OCI-LY7 (cell line): ENCODE data around the gene TSHZ3. TPM values are rescaled to one million over a fixed set of nuclear protein-coding genes. Genes with fewer than 3 reads are reported as not detected.

Experiments used
- BruUV-seq: library from RNA; stranded (reverse); fragments of 400-500 nt; replicated peaks from 2 replicates; lab custom pipeline; 2021; lab: Mats Ljungman, UMichigan
- CTCF ChIA-PET: fragments of 300-600 bp; sonication (Branson Sonifier 250); formaldehyde crosslinking; loops from one replicate; lab custom pipeline; 2022; ENCODE audit warnings: antibody characterized with exemption; ENCODE audit not compliant: unreplicated experiment; lab: Charles Lee
- POLR2A ChIA-PET: fragments of 300-600 bp; sonication (Branson Sonifier 250); formaldehyde crosslinking; loops from one replicate; lab custom pipeline; 2022; ENCODE audit warnings: antibody characterized with exemption; lab: Charles Lee
- DNase-seq: peaks from one replicate; pipeline ENCODE4 v3.0.0-alpha.2; 2015; ENCODE audit warnings: low spot score
- H2AFZ ChIP-seq: fragments of 200-600 bp; sonication (generic), shearing (Covaris generic); 2 replicates; pipeline ENCODE4 v1.6.1; 2014; ENCODE audit warnings: mild to moderate bottlenecking, antibody characterized with exemption, low read length, moderate library complexity
- H3K27ac ChIP-seq: fragments of 200-600 bp; sonication (generic); 2 replicates; pipeline ENCODE4 v1.5.1; 2014; ENCODE audit warnings: mixed run types, low read depth, mild to moderate bottlenecking, moderate library complexity, low read length, inconsistent platforms; ENCODE audit not compliant: poor library complexity, severe bottlenecking
- H3K36me3 ChIP-seq: fragments of 200-600 bp; sonication (generic); 2 replicates; pipeline ENCODE4 v1.6.1; 2014; ENCODE audit warnings: mild to moderate bottlenecking, antibody characterized with exemption, low read length, moderate library complexity, mixed read lengths; ENCODE audit not compliant: insufficient read depth
- H3K4me1 ChIP-seq: fragments of 200-600 bp; sonication (generic); 2 replicates; pipeline ENCODE4 v1.5.1; 2014; ENCODE audit warnings: mild to moderate bottlenecking, low read length; ENCODE audit not compliant: insufficient read depth, poor library complexity, severe bottlenecking
- H3K4me2 ChIP-seq: fragments of 200-600 bp; sonication (generic); 2 replicates; pipeline ENCODE4 v1.6.1; 2014; ENCODE audit warnings: mild to moderate bottlenecking, low read length
- H3K4me3 ChIP-seq: fragments of 200-600 bp; sonication (generic); 2 replicates; pipeline ENCODE4 v1.5.1; 2014; ENCODE audit warnings: mild to moderate bottlenecking, low read depth, low read length; ENCODE audit not compliant: poor library complexity, severe bottlenecking
- H3K79me2 ChIP-seq: fragments of 200-600 bp; sonication (generic); 2 replicates; pipeline ENCODE4 v1.6.1; 2016; ENCODE audit warnings: low read depth, mild to moderate bottlenecking, low read length, moderate library complexity, mixed read lengths; ENCODE audit not compliant: insufficient read depth
- H3K9me2 ChIP-seq: fragments of 200-600 bp; sonication (generic); 2 replicates; pipeline ENCODE4 v1.6.1; 2016; ENCODE audit warnings: mild to moderate bottlenecking, low read length, mixed read lengths; ENCODE audit not compliant: insufficient read depth
- H3K9me3 ChIP-seq: fragments of 200-600 bp; sonication (generic); 2 replicates; pipeline ENCODE4 v1.6.1; 2014; ENCODE audit warnings: mild to moderate bottlenecking, mixed run types, low read length, mixed read lengths
- H4K20me1 ChIP-seq: fragments of 200-600 bp; sonication (generic); 2 replicates; pipeline ENCODE4 v1.6.1; 2014; ENCODE audit warnings: mild to moderate bottlenecking, antibody characterized with exemption, low read length, moderate library complexity, mixed read lengths; ENCODE audit not compliant: insufficient read depth
- CTCF ChIP-seq: fragments of 200-600 bp; sonication (generic); conservative IDR thresholded peaks from 2 replicates; pipeline ENCODE4 v1.5.1; 2014; ENCODE audit warnings: mild to moderate bottlenecking, antibody characterized with exemption, low read length, moderate library complexity, mixed read lengths
- EZH2phosphoT487 ChIP-seq: fragments of 200-600 bp; sonication (generic); IDR thresholded peaks from 2 replicates; pipeline ENCODE4 v1.6.1; 2018; ENCODE audit warnings: low read depth, borderline replicate concordance, mild to moderate bottlenecking, mixed run types, antibody characterized with exemption, low read length, moderate library complexity, mixed read lengths
- intact Hi-C: fragments of 100-400 bp; cut with micrococcal nuclease; formaldehyde crosslinking; loops from one replicate; pipeline ENCODE4 v1.10.0; 2022; ENCODE audit not compliant: unreplicated experiment
- total RNA-seq, 2 experiments: library from RNA; depleted of rRNA in 1 of 2; stranded (reverse); fragments of >200 nt in 1 of 2; shearing (Covaris generic) in 1 of 2; gene quantifications; 2 replicates each; pipeline ENCODE4 v1.2.3, GENCODE V29; 2014 to 2022

Gene TSHZ3
- total RNA-seq, 2 experiments from 2014 or later = not detected

GRCh38 chr19:31314849-31315629, 34.2 kb downstream of the TSHZ3 start:
- Histone ChIP-seq H3K27ac (no peak overlapping the region), H3K4me1 (no peaks in the 10 kb centered on the region), H3K79me2 (no peaks in the 10 kb centered on the region), H3K9me3 (no peaks in the 10 kb centered on the region), H2AFZ (no peak overlapping the region), H3K4me3 (no peak overlapping the region), H3K36me3 (no peaks in the 10 kb centered on the region), H3K4me2 (no peak overlapping the region), H3K9me2 (no peaks in the 10 kb centered on the region), H4K20me1 (no peaks in the 10 kb centered on the region)
- no peak for TF ChIP-seq CTCF
- no peak for TF ChIP-seq EZH2phosphoT487
- POLR2A ChIA-PET = interaction anchor here (0.6 kb wide), 1 partner anchor 1688 kb away, joined by 4 read pairs; no protein-coding TSS in a partner anchor
- no TSS peak for BruUV-seq
- intact Hi-C loops = no loop called here
- DNase-seq = no peak
- CTCF ChIA-PET = interaction anchor here (0.5 kb wide), 1 partner anchor 52 kb away, joined by 4 read pairs; no protein-coding TSS in a partner anchor

DNA sequence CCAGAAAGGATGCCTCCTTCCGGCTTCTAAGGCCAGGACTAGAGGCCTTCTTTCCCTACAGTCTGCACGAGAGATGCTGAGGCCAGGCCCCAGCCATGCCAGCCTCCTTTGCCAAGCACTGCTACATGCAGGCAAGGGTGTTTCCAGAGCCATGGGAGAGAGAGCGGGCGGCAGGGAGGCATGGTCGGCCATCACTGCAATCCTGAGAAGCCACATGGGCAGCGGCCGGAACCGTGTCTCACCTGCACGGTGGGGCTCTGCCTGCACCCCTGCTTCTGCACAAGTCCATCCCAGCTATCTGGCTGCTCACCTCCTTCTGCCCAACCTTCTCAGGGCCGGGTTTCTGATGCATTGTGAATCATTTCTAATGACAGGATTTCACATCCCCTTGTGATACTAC, 35.1 kb downstream of the TSHZ3 start:
- no peak for DNase-seq
- no TSS peak for BruUV-seq
- H2AFZ ChIP-seq = no peak overlapping the region
- intact Hi-C loops = no loop called here
- TF ChIP-seq EZH2phosphoT487 (no peak), CTCF (no peak)
- H3K4me1 ChIP-seq = no peaks in the 10 kb centered on the region
- H3K4me3 ChIP-seq = no peak overlapping the region
- CTCF ChIA-PET = no interaction called here
- POLR2A ChIA-PET = no interaction called here
- H3K27ac ChIP-seq = no peak overlapping the region
- no peaks in the 10 kb centered on the region for H3K9me3 ChIP-seq
- H3K4me2 ChIP-seq = no peak overlapping the region
- no peaks in the 10 kb centered on the region for H3K36me3 ChIP-seq
- no peaks in the 10 kb centered on the region for H3K9me2 ChIP-seq
- H4K20me1 ChIP-seq = no peaks in the 10 kb centered on the region
- H3K79me2 ChIP-seq = no peaks in the 10 kb centered on the region

DNA sequence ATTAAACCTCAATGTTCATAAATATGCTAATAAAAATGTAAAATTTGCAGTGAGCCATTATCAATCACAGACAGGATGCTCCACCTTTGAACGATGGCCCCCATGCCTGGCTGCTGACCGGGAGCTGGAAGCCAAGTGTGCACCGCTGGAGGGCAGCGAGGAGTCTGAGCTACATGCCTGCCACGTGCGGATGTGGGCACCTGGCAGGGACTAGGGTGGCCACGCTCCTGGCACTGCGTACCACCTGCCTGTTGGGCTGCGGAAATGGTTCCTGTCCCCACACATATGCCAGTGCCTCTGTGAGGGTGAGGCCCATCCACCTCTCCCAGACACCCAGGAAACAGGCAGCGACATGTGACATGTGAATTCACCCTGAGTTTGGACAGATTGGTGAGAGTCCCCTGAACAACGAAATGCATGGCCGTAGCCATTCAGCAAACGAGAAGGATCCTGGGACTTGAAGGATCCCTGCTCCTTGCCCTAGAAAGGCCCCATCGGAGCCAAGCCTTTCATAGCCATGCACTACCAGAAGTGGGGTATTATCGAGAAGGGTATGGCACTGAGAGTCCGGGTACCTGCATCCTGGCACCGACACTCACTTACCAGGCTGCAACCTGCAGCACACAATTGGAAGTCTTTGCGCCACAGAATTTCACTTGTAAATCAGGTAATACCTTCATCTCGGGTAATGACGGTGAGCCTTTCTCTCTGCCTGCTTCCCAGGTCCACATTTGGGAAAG, 35.8 kb downstream of the TSHZ3 start:
- Histone ChIP-seq H3K79me2 (no peaks in the 10 kb centered on the region), H3K9me3 (no peaks in the 10 kb centered on the region), H3K9me2 (no peaks in the 10 kb centered on the region), H3K36me3 (no peaks in the 10 kb centered on the region), H3K4me3 (no peak overlapping the region), H3K4me1 (no peaks in the 10 kb centered on the region), H4K20me1 (no peaks in the 10 kb centered on the region), H3K4me2 (no peak overlapping the region), H3K27ac (no peak overlapping the region), H2AFZ (no peak overlapping the region)
- intact Hi-C loops = no loop called here
- BruUV-seq = no TSS peak
- TF ChIP-seq CTCF (no peak), EZH2phosphoT487 (no peak)
- ChIA-PET POLR2A (no interaction called here), CTCF (no interaction called here)
- DNase-seq = no peak
